IgD-negative memory B cell (primary cell): ENCODE results near the gene SLC38A8. TPM values are rescaled to one million over a fixed set of nuclear protein-coding genes. Genes with fewer than 3 reads are reported as not detected.
A peak's percentile ranks its signal among the peaks of the same experiment; 100 is the strongest.

ENCODE experiments used
- H3K27ac Mint-ChIP-seq, 3 donors: one replicate each; pipeline ENCODE4 v1.8.0; 2020 to 2022; ENCODE audit warnings: mild to moderate bottlenecking in 3 of 3, mixed read lengths in 3 of 3, moderate library complexity in 1 of 3
- H3K27me3 Mint-ChIP-seq: one replicate; pipeline ENCODE4 v1.8.0; 2021; ENCODE audit warnings: mixed read lengths
- H3K36me3 Mint-ChIP-seq: one replicate; pipeline ENCODE4 v1.8.0; 2020; ENCODE audit warnings: mild to moderate bottlenecking, mixed read lengths
- H3K4me1 Mint-ChIP-seq, 3 donors: one replicate each; pipeline ENCODE4 v1.8.0; 2020 to 2022; ENCODE audit warnings: mixed read lengths in 3 of 3, mild to moderate bottlenecking in 1 of 3
- H3K4me3 Mint-ChIP-seq, 4 donors: one replicate each; pipeline ENCODE4 v1.8.0; 2020 to 2022; ENCODE audit warnings: mild to moderate bottlenecking in 4 of 4, mixed read lengths in 4 of 4, moderate library complexity in 3 of 4
- H3K9me3 Mint-ChIP-seq, 3 donors: one replicate each; pipeline ENCODE4 v1.8.0; 2020 to 2021; ENCODE audit warnings: mixed read lengths in 3 of 3, mild to moderate bottlenecking in 1 of 3
- polyA plus RNA-seq: library from polyadenylated mRNA; unstranded; fragments of 300-500 nt; fragmentation: Illumina TruSeq; gene quantifications from one replicate; pipeline ENCODE4 v1.2.3, GENCODE V29; 2021

The SLC38A8 gene
- polyA plus RNA-seq, 1 donor from 2014 or later = not detected

DNA sequence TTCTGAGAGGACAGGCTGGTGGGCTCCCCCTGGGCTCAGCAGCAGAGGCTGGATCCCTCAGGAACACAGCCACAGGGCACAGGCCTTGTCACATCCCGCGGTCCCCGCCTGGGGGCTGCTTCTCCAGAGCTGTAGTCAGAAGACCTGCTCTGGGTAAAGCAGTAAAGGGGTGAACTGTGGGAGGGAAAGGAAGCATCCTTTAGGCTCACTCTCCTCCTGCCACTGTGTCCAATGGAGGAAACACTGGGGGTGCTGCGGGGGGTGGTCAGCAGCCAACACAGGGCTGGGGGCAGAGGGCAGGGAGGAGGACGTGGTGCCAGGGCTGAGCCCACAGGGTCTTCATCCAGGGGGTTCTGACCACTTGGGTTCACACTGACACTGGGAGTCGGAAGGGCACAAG is 5.0 kb upstream of the SLC38A8 start:
- no peaks in the 10 kb centered on the region for H3K9me3 Mint-ChIP-seq
- H3K4me3 Mint-ChIP-seq = no peak overlapping the region
- peaks cover 9% of the 10 kb centered on the region for H3K36me3 Mint-ChIP-seq
- no peak overlapping the region for H3K27ac Mint-ChIP-seq
- no peaks in the 10 kb centered on the region for H3K4me1 Mint-ChIP-seq
- H3K27me3 Mint-ChIP-seq = peaks cover 12% of the 10 kb centered on the region

DNA sequence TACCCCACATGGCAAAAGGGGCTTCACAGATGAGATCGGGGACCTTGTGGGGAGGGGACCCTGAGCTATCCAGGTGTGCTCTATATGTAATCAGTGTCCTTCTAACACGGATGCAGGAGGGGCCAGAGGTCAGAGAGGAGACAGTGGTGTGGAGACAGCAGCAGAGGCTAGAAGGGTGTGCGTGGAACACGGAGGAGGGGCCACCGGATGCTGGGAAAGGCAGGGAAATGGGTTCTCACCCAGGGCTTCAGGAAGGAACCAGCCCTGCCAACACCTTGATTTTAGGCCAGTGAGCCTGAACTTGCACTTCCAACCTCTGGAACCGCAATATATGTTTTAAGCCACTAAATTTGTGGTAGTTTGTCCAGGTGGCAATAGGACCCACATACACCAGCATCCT is 4.6 kb upstream of the SLC38A8 start:
- peaks cover 7% of the 10 kb centered on the region for H3K36me3 Mint-ChIP-seq
- H3K9me3 Mint-ChIP-seq = no peaks in the 10 kb centered on the region
- peak overlapping the region in 1 of 3 donors; percentile 67 for H3K27ac Mint-ChIP-seq
- no peak overlapping the region for H3K4me3 Mint-ChIP-seq
- H3K4me1 Mint-ChIP-seq = no peaks in the 10 kb centered on the region
- peaks cover 12% of the 10 kb centered on the region for H3K27me3 Mint-ChIP-seq

DNA sequence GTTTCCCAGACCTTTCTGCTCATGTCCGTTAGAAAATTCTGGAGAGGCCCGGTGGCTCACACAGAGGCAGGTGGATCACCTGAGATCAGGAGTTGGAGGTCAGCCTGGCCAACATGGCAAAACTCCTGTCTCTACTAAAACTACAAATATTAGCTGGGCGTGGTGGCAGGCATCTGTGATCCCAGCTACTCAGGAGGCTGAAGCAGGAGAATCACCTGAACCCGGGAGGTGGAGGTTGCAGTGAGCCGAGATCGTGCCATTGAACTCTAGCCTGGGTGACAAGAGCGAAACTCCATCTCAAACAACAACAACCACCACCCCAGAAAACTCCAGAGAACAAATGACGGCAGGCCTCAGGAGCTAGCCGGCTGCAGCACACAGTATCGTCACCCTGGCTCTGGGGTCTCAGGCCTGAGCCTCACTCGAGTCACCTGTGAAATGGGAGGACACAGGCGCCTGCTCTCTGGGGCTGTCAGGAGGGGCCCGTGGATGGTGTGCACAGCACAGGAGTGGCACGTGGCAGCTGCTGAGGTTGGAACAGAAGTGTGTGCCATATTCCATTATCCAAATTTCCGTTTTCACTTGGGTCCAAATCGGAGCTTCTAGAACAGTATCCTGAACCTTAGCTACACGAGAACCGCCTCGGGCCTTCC is 3.3 kb upstream of the SLC38A8 start:
- no peak overlapping the region for H3K27ac Mint-ChIP-seq
- H3K4me3 Mint-ChIP-seq = no peak overlapping the region
- peaks cover 0 to 2% (median 0%) of the 10 kb centered on the region in 3 donors for H3K9me3 Mint-ChIP-seq
- peaks cover 7% of the 10 kb centered on the region for H3K36me3 Mint-ChIP-seq
- H3K4me1 Mint-ChIP-seq = no peaks in the 10 kb centered on the region
- peaks cover 12% of the 10 kb centered on the region for H3K27me3 Mint-ChIP-seq

- H3K27me3 Mint-ChIP-seq = peaks cover 12% of the 10 kb centered on the region
- H3K9me3 Mint-ChIP-seq = peaks cover 0 to 2% (median 0%) of the 10 kb centered on the region in 3 donors
- H3K27ac Mint-ChIP-seq = peak overlapping the region in 1 of 3 donors; percentile 64
- no peaks in the 10 kb centered on the region for H3K4me1 Mint-ChIP-seq
- H3K4me3 Mint-ChIP-seq = no peak overlapping the region
- peaks cover 7% of the 10 kb centered on the region for H3K36me3 Mint-ChIP-seq
Measured at GRCh38 chr16:84045001-84045817, 2.6 kb upstream of the SLC38A8 start.

GRCh38 chr16:84044118-84044488 is 1.5 kb upstream of the SLC38A8 start:
- Mint-ChIP-seq H3K9me3 (peaks cover 0 to 2% (median 0%) of the 10 kb centered on the region in 3 donors), H3K27ac (no peak overlapping the region)

GRCh38 chr16:84043486-84044117 is 1.0 kb upstream of the SLC38A8 start:
- Mint-ChIP-seq H3K9me3 (peaks cover 0 to 2% (median 0%) of the 10 kb centered on the region in 3 donors), H3K4me3 (no peak overlapping the region), H3K4me1 (no peaks in the 10 kb centered on the region), H3K27ac (no peak overlapping the region), H3K27me3 (peaks cover 14% of the 10 kb centered on the region), H3K36me3 (peaks cover 5% of the 10 kb centered on the region)

More at GRCh38 chr16:84044118-84044488, 1.5 kb upstream of the SLC38A8 start:
- peaks cover 7% of the 10 kb centered on the region for H3K36me3 Mint-ChIP-seq
- H3K27me3 Mint-ChIP-seq = peaks cover 12% of the 10 kb centered on the region
- H3K4me1 Mint-ChIP-seq = no peaks in the 10 kb centered on the region
- peak overlapping the region in 1 of 4 donors; percentile 65 for H3K4me3 Mint-ChIP-seq

DNA sequence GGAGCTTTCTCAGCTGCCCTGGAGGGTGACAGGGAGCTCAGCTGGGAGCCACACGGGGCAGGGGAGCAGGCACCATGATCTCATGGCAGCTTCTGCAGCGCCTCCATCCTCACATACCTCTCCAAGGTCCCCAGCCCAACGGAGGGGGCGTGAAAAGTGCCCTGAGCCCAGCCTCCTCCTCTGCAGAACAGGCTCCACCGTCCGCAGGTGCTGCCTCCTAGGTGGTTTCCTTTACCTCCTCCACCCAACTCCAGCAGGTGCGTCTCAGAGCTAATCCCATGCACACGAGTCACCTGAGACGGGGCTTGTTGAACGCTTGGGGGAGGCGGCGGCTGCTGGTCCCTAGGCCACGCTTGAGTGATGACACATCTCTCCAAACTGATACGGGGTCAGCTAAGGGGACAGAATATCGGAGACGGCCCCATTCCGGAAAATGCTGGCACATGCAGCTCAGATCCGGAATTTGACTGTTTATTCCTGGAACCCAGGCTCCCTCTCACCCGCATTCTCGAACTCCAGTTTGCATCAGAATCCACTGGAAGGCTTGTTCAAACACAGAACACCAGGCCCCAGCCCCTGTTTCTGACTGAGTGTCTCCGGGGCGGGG is 387 bp upstream of the SLC38A8 start:
- Mint-ChIP-seq H3K27ac (no peak overlapping the region), H3K4me1 (no peaks in the 10 kb centered on the region), H3K36me3 (peaks cover 3% of the 10 kb centered on the region), H3K27me3 (peaks cover 14% of the 10 kb centered on the region), H3K4me3 (no peak overlapping the region), H3K9me3 (peaks cover 0 to 2% (median 0%) of the 10 kb centered on the region in 3 donors)

DNA sequence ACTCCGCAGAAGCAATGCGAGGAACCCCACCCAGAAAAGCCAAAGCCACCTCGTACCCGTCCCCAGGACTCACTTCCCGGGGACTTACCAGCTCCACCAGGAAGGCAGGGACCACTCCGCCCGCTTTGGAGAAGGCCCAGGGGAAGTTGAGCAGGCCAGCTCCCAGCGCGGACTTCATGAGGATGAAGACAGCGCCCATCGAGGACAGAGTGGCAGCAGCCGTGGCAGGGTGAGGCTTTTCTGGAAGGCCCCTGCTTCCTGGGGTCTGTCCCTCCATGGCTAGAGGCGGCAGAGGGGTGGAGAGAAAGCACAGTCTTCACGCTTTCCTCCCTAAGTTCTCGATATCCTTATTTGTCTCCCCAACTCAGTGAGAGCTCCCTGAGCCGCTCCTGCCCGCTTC is 714 bp downstream of the SLC38A8 start:
- Mint-ChIP-seq H3K4me3 (no peak overlapping the region), H3K36me3 (no peaks in the 10 kb centered on the region), H3K27ac (no peak overlapping the region), H3K27me3 (peaks cover 14% of the 10 kb centered on the region), H3K4me1 (no peaks in the 10 kb centered on the region), H3K9me3 (peaks cover 0 to 2% (median 0%) of the 10 kb centered on the region in 3 donors)

GRCh38 chr16:84040823-84041820 is 1.5 kb downstream of the SLC38A8 start:
- Mint-ChIP-seq H3K4me1 (no peaks in the 10 kb centered on the region), H3K4me3 (no peak overlapping the region), H3K27ac (no peak overlapping the region), H3K9me3 (peaks cover 0 to 4% (median 2%) of the 10 kb centered on the region in 3 donors), H3K36me3 (no peaks in the 10 kb centered on the region), H3K27me3 (peaks cover 14% of the 10 kb centered on the region)

GRCh38 chr16:84040226-84040822 is 2.3 kb downstream of the SLC38A8 start:
- H3K27ac Mint-ChIP-seq = no peak overlapping the region
- peaks cover 3% of the 10 kb centered on the region for H3K36me3 Mint-ChIP-seq
- H3K9me3 Mint-ChIP-seq = peaks cover 2 to 8% (median 2%) of the 10 kb centered on the region in 3 donors
- peaks cover 14% of the 10 kb centered on the region for H3K27me3 Mint-ChIP-seq
- H3K4me3 Mint-ChIP-seq = no peak overlapping the region
- H3K4me1 Mint-ChIP-seq = no peaks in the 10 kb centered on the region

GRCh38 chr16:84039696-84040095 is 2.9 kb downstream of the SLC38A8 start:
- Mint-ChIP-seq H3K36me3 (peaks cover 4% of the 10 kb centered on the region), H3K27ac (no peak overlapping the region), H3K4me3 (no peak overlapping the region), H3K27me3 (peaks cover 14% of the 10 kb centered on the region), H3K4me1 (no peaks in the 10 kb centered on the region), H3K9me3 (peaks cover 2 to 8% (median 2%) of the 10 kb centered on the region in 3 donors)

DNA sequence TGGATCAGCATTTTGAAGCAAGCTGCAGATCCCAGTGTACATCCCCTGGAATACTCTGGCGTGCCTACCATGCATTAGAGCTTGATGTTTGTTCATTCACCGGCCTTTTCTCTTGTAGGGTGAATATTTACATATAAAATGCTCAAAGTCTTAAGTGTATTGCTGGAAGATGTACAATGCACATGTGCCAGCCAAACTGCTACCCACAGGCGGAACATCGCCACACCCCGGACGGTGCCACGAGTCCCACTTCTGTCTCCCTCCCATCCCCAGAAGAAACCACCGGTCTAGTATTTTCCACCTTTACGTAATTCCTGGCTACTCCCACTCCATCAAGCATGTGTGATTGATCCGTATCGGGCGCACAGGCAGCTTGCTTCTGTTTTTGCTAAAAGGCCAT is 4.1 kb downstream of the SLC38A8 start:
- Mint-ChIP-seq H3K9me3 (peaks cover 2 to 8% (median 2%) of the 10 kb centered on the region in 3 donors), H3K4me3 (no peak overlapping the region), H3K36me3 (peaks cover 4% of the 10 kb centered on the region), H3K4me1 (no peaks in the 10 kb centered on the region), H3K27me3 (peaks cover 4% of the 10 kb centered on the region), H3K27ac (no peak overlapping the region)

GRCh38 chr16:84036982-84037425 is 5.6 kb downstream of the SLC38A8 start:
- Mint-ChIP-seq H3K4me3 (no peak overlapping the region), H3K27ac (peak overlapping the region in 1 of 3 donors; percentile 39), H3K36me3 (peaks cover 4% of the 10 kb centered on the region), H3K4me1 (no peaks in the 10 kb centered on the region), H3K9me3 (peaks cover 0 to 8% (median 2%) of the 10 kb centered on the region in 3 donors), H3K27me3 (peaks cover 2% of the 10 kb centered on the region)
